LNCAP (cell line): ENCODE results near the gene TOP2B.

Experiments
- TF ChIP-seq, protein P1 (sequence below): fragments of 450-650 bp; IDR thresholded peaks from 2 replicates; pipeline ENCODE4 v1.5.1; 2017; ENCODE audit warnings: mild to moderate bottlenecking

TOP2B gene

DNA sequence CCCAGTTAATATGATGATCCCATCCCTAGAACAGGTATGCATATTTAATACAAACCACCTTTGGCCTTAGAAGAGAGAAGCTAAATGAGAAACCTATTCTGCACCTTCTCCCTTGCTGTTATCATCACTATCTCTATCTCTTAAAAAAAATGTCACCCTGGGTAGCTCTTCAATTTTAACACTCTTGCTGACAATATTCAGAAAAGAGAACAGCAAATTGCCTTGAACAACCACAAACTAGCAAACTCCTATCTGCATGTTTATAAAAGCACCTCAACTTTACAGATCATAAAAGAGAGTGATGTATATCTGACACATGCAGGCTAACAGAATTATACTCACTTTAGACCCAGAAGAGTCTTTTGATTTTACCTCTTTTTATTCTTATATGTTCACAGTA lies 7.4 kb downstream of the TOP2B start:
- TF ChIP-seq, protein P1, sequence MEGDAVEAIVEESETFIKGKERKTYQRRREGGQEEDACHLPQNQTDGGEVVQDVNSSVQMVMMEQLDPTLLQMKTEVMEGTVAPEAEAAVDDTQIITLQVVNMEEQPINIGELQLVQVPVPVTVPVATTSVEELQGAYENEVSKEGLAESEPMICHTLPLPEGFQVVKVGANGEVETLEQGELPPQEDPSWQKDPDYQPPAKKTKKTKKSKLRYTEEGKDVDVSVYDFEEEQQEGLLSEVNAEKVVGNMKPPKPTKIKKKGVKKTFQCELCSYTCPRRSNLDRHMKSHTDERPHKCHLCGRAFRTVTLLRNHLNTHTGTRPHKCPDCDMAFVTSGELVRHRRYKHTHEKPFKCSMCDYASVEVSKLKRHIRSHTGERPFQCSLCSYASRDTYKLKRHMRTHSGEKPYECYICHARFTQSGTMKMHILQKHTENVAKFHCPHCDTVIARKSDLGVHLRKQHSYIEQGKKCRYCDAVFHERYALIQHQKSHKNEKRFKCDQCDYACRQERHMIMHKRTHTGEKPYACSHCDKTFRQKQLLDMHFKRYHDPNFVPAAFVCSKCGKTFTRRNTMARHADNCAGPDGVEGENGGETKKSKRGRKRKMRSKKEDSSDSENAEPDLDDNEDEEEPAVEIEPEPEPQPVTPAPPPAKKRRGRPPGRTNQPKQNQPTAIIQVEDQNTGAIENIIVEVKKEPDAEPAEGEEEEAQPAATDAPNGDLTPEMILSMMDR, result no peak

DNA sequence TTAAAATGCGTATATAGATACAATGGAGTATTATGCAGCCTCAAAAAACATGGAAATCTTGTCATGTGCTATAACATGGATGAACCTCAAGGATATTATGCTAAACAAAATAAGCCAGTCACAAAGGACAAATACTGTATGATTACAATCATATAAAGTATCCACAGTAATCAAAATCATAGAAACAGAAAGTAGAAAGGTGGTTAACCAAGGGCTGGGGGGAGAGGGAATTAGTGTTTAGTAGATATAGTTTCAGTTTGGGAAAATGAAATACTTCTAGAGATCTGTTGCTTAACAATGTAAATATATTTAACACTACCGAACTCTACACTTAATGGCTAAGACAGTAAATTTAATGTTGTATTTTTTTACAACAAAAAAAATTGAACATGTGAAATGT lies 9.0 kb downstream of the TOP2B start:
- TF ChIP-seq, protein P1, result no peak

DNA sequence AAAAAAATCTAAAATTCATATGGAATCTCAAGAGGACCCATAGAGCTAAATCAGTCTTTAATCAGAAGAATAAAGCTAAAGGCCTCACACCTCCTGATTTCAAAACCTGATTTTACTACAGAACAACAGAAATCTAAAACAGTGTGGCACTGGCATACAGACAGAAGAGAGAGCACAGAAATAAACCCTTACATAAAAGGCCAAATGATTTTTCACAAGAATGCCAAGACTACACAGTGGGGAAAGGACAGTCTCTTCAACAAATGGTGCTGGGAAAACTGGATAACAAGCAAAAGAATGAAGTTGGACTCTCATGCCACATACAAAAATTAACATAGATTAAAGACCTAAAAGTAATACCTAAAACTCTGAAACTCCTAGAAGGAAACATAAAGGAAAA lies 10.1 kb downstream of the TOP2B start:
- TF ChIP-seq, protein P1, result no peak

DNA sequence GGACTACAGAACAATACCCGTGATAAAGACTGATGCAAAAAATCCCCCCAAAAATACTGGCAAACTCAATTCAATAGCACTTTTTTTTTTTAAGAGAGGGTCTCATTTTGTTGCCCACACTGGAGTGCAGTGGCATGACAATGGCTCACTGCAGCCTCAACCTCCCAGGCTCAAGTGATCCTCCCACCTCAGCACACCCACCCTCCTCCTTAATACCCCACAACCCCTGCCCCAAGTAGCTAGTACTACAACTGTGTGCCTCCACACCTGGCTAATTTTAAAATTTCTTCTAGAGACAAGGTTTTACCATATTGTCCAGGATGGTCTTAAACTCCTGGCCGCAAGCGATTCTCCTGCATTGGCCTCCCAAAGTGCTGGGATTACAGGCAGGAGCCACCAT lies 11.4 kb downstream of the TOP2B start:
- TF ChIP-seq, protein P1, result no peak

DNA sequence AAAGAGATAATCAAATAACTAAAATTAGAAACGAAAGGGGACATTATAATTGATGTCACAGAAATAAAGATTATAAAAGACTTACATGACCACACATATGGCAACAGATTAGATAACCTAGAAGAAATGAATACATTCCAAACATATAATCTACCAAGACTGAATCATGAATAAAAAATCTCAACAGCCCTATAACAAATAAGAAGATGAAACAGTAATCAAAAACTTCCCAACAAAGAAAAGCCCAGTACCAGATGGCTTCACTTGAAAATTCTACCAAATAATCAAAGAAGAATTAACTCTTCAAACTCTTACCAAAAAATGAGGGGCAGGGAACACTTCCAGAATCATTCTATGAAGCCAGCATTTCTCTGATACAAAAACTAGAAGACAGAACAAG lies 11.8 kb downstream of the TOP2B start:
- TF ChIP-seq, protein P1, result no peak

DNA sequence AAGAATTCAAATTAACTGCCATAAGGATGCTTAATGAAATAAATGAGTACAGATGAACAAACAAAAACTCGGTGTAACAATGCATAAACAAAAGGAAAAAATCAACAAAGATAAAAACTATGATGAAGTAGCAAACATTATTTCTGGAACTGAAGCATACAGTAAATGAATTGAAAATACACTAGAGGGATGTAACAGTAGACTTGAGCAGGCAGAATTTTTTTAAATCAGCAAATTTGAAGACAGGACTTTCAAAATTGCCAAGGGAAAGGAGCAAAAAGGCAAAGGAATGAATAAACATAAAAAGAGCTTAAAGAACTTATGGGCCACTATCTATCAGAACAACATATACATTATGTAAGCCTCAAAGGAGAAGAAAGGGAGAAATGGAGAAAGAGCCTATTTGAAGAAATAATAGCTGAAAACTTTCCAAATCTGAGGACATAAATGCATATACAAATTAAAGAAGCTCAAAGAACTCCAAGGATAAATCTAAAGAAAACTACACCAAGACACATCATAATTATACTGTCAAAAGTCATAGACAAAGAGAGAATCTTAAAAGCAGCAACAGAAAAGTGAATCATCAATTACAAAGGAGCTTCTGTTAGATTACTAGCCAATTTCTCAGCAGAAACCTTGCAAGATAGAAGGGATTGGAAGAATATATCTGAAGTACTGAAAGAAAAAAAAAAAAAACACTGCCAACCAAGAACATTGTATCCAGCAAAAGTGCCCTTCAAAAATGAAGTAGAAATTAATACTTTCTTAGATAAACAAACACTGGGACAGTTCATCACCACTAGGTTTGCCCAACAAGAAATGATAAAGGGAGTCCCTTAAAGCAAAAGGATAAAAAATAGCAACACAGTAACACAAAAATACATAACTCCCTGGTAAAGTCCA lies 15.5 kb downstream of the TOP2B start:
- TF ChIP-seq, protein P1, result no peak

DNA sequence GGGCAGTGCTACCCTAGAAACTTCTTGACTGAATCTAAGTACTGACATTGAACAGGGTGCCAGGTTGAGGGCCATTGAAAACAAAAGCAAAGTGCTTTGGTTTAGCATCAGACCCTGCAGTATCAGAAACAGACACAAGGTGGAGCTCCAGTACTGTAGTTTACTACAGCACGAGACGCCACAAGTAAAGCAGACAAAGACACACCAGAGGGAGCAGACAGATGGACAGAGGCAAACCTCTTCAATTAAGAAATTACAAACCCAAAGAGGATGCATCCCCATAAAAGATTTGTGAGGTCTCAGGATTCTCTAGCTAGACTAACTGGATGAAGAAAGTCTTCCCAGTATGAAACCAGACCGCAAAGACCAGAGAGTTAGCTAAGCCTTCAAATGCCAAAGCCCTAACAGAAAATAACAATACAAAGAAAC lies 16.6 kb downstream of the TOP2B start:
- TF ChIP-seq, protein P1, result peak; percentile 93
